ENCODE measurements around the gene TBC1D16.
"Not testable (repeated sequence)": the region's sequence is repeated elsewhere in the genome, so short reads cannot be mapped to it uniquely, and the experiment has no call there.

The TBC1D16 gene

DNA sequence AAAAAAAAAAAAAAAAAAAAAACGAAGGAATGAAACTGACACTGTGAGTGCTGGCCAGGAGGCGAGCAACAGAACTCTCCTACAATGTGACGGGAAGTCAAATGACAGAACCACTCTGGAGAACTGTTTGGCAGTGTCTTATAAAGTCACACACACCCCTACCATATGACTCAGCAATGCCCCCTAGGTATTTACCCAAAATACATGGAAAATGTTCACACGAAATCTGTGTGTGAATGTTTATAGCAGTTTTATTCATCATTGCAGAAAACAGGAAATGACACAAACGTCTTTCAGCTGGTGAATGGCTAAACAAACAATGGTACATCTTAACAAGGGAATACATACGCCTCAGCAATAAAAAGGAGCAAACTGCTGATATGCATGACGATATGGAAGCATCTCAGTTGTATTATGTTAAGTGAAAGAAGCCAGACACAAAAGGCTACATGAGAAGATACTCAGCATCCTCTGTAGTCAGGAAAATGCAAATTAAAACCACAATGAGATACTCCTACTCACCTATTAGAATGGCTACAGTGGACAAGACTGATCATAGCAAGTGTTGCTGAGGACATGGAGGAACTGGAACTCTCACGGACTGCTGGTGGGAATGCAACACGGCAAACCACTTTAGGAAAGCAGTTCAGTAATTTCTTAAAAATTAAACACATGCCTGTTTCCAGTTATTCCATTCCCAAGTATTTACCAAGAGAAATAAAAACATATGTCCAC lies 74.7 kb downstream of the TBC1D16 start:
- Histone ChIP-seq H3K4me1 (ENCODE audit: insufficient read depth, low read length, poor library complexity, severe bottlenecking) (no peaks in the 10 kb centered on the region), H3K4me3 (ENCODE audit: low read length, poor library complexity, severe bottlenecking) (no peak overlapping the region), H3F3A (ENCODE audit: low read depth) (no peaks in the 10 kb centered on the region), H3K9me2 (replicated peaks; ENCODE audit: low read depth, low read length) (no peaks in the 10 kb centered on the region), H3K4me2 (ENCODE audit: low read depth, low read length, poor library complexity, severe bottlenecking) (no peak overlapping the region), H4K20me1 (ENCODE audit: insufficient read depth, low read length, poor library complexity, severe bottlenecking) (no peaks in the 10 kb centered on the region), H3K79me2 (ENCODE audit: insufficient read depth, low read length) (no peaks in the 10 kb centered on the region), H3K36me3 (ENCODE audit: insufficient read depth, low read length) (no peaks in the 10 kb centered on the region), H3K9ac (ENCODE audit: low read depth, low read length, poor library complexity, severe bottlenecking) (no peak overlapping the region), H3K27me3 (ENCODE audit: insufficient read depth, low read length, poor library complexity, severe bottlenecking) (no peaks in the 10 kb centered on the region), H2AFZ (ENCODE audit: low read length) (no peak overlapping the region), H3K9me3 (ENCODE audit: insufficient read depth, low read depth, low read length) (no peaks in the 10 kb centered on the region)
- TF ChIP-seq, protein P1, sequence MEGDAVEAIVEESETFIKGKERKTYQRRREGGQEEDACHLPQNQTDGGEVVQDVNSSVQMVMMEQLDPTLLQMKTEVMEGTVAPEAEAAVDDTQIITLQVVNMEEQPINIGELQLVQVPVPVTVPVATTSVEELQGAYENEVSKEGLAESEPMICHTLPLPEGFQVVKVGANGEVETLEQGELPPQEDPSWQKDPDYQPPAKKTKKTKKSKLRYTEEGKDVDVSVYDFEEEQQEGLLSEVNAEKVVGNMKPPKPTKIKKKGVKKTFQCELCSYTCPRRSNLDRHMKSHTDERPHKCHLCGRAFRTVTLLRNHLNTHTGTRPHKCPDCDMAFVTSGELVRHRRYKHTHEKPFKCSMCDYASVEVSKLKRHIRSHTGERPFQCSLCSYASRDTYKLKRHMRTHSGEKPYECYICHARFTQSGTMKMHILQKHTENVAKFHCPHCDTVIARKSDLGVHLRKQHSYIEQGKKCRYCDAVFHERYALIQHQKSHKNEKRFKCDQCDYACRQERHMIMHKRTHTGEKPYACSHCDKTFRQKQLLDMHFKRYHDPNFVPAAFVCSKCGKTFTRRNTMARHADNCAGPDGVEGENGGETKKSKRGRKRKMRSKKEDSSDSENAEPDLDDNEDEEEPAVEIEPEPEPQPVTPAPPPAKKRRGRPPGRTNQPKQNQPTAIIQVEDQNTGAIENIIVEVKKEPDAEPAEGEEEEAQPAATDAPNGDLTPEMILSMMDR (conservative IDR thresholded peaks at IDR 0.05; ENCODE audit: low read length) = no peak
- TF ChIP-seq EZH2phosphoT487 (IDR thresholded peaks at IDR 0.05; ENCODE audit: borderline replicate concordance) = no peak

GRCh38 chr17:79959042-79959441 lies 76.6 kb downstream of the TBC1D16 start:
- TF ChIP-seq, protein P1 (conservative IDR thresholded peaks at IDR 0.05; ENCODE audit: low read length) = no peak
- TF ChIP-seq EZH2phosphoT487 (IDR thresholded peaks at IDR 0.05; ENCODE audit: borderline replicate concordance) = no peak
- Histone ChIP-seq H3K9me3 (ENCODE audit: insufficient read depth, low read depth, low read length) (no peaks in the 10 kb centered on the region), H3K9me2 (replicated peaks; ENCODE audit: low read depth, low read length) (no peaks in the 10 kb centered on the region), H3F3A (ENCODE audit: low read depth) (no peaks in the 10 kb centered on the region), H3K4me3 (ENCODE audit: low read length, poor library complexity, severe bottlenecking) (no peak overlapping the region), H3K36me3 (ENCODE audit: insufficient read depth, low read length) (no peaks in the 10 kb centered on the region), H3K9ac (ENCODE audit: low read depth, low read length, poor library complexity, severe bottlenecking) (no peak overlapping the region), H3K4me1 (ENCODE audit: insufficient read depth, low read length, poor library complexity, severe bottlenecking) (no peaks in the 10 kb centered on the region), H4K20me1 (ENCODE audit: insufficient read depth, low read length, poor library complexity, severe bottlenecking) (no peaks in the 10 kb centered on the region), H3K27me3 (ENCODE audit: insufficient read depth, low read length, poor library complexity, severe bottlenecking) (no peaks in the 10 kb centered on the region), H3K4me2 (ENCODE audit: low read depth, low read length, poor library complexity, severe bottlenecking) (no peak overlapping the region), H2AFZ (ENCODE audit: low read length) (no peak overlapping the region), H3K79me2 (ENCODE audit: insufficient read depth, low read length) (no peaks in the 10 kb centered on the region)

GRCh38 chr17:79956853-79957252 lies 78.8 kb downstream of the TBC1D16 start:
- Histone ChIP-seq H3K79me2 (ENCODE audit: insufficient read depth, low read length) (no peaks in the 10 kb centered on the region), H3K9me3 (ENCODE audit: insufficient read depth, low read depth, low read length) (no peaks in the 10 kb centered on the region), H3K4me2 (ENCODE audit: low read depth, low read length, poor library complexity, severe bottlenecking) (no peak overlapping the region), H3K9me2 (replicated peaks; ENCODE audit: low read depth, low read length) (no peaks in the 10 kb centered on the region), H3K36me3 (ENCODE audit: insufficient read depth, low read length) (no peaks in the 10 kb centered on the region), H2AFZ (ENCODE audit: low read length) (no peak overlapping the region), H3F3A (ENCODE audit: low read depth) (no peaks in the 10 kb centered on the region), H3K9ac (ENCODE audit: low read depth, low read length, poor library complexity, severe bottlenecking) (no peak overlapping the region), H3K4me1 (ENCODE audit: insufficient read depth, low read length, poor library complexity, severe bottlenecking) (no peaks in the 10 kb centered on the region), H3K27me3 (ENCODE audit: insufficient read depth, low read length, poor library complexity, severe bottlenecking) (no peaks in the 10 kb centered on the region), H4K20me1 (ENCODE audit: insufficient read depth, low read length, poor library complexity, severe bottlenecking) (no peaks in the 10 kb centered on the region), H3K4me3 (ENCODE audit: low read length, poor library complexity, severe bottlenecking) (no peak overlapping the region)
- TF ChIP-seq, protein P1 (conservative IDR thresholded peaks at IDR 0.05; ENCODE audit: low read length) = no peak
- no peak for TF ChIP-seq EZH2phosphoT487 (IDR thresholded peaks at IDR 0.05; ENCODE audit: borderline replicate concordance)

DNA sequence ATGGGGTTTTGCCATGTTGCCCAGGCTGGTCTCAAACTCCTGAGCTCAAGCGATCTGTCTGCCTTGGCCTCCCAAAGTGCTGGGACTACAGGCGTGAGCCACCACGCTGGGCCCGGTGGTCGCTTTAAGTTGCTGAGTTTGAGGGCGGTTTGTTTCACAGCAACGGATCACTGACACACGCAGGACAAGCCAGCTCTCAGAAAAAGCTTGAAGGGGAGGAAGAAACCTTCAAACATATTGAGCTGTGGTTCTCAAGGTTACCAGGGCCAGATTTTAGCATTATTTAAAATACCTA lies 79.3 kb downstream of the TBC1D16 start:
- not testable (repeated sequence) for H3K36me3 ChIP-seq (ENCODE audit: insufficient read depth, low read length); H3K4me3 ChIP-seq (ENCODE audit: low read length, poor library complexity, severe bottlenecking); H3K9me2 ChIP-seq (replicated peaks; ENCODE audit: low read depth, low read length); H3F3A ChIP-seq (ENCODE audit: low read depth); H3K4me1 ChIP-seq (ENCODE audit: insufficient read depth, low read length, poor library complexity, severe bottlenecking); H3K79me2 ChIP-seq (ENCODE audit: insufficient read depth, low read length); H3K27me3 ChIP-seq (ENCODE audit: insufficient read depth, low read length, poor library complexity, severe bottlenecking); H3K9ac ChIP-seq (ENCODE audit: low read depth, low read length, poor library complexity, severe bottlenecking); H2AFZ ChIP-seq (ENCODE audit: low read length); H3K9me3 ChIP-seq (ENCODE audit: insufficient read depth, low read depth, low read length); H4K20me1 ChIP-seq (ENCODE audit: insufficient read depth, low read length, poor library complexity, severe bottlenecking); H3K4me2 ChIP-seq (ENCODE audit: low read depth, low read length, poor library complexity, severe bottlenecking)

Data from Loucy (cell line).